K562 (cell line): ENCODE data around the gene USP14. TPM values are rescaled to one million over a fixed set of nuclear protein-coding genes. Genes with fewer than 3 reads are reported as not detected.
A peak's percentile ranks its signal among the peaks of the same experiment; 100 is the strongest.

Experiments used
- ATAC-seq: fragments of 200-7000 bp; cut with Tn5 transposase; 3 replicates; pipeline ENCODE4 v1.9.1; 2020; ENCODE audit warnings: moderate library complexity
- BruUV-seq: library from RNA; stranded (reverse); fragments of 400-500 nt; replicated peaks from 2 replicates; lab custom pipeline; 2021; lab: Mats Ljungman, UMichigan
- CTCF ChIA-PET: fragments of 300-600 bp; formaldehyde crosslinking; extraction: SDS; loops from one replicate; lab custom pipeline; 2021; ENCODE audit warnings: low intra/inter-chr PET ratio; lab: Yijun Ruan, JAX
- POLR2A ChIA-PET: fragments of 300-600, 350-650 bp; sonication (Branson Sonifier 250); formaldehyde crosslinking; extraction: SDS; loops from one replicate; lab custom pipeline; 2021; ENCODE audit warnings: antibody characterized with exemption, inconsistent platforms; lab: Yijun Ruan, JAX
- DNase-seq, 4 experiments: peaks; one replicate each; pipeline versions ENCODE4 v3.0.0 to v3.0.0-alpha.2; 2011 to 2018; ENCODE audit warnings: low spot score in 3 of 4, mixed read lengths in 3 of 4; ENCODE audit errors: extremely low read depth in 1 of 4
- FAIRE-seq: peaks from 2 replicates; lab custom pipeline; 2011; peaks lifted over from hg19 to GRCh38; lab: Jason Lieb, UNC
- H2AFZ ChIP-seq: 2 replicates; pipeline ENCODE4 v1.6.0; 2011; ENCODE audit warnings: low read depth, low read length, control low read depth, inconsistent platforms
- H3K27ac ChIP-seq: fragments of 200-600 bp; 3 replicates; pipeline ENCODE4 v1.8.0; 2011; ENCODE audit warnings: low read depth, mild to moderate bottlenecking, control low read depth, inconsistent platforms, low read length, moderate library complexity, mixed read lengths; ENCODE audit errors: extremely low read depth
- H3K27me3 ChIP-seq, 2 experiments: fragments of 300-600 bp in 1 of 2; 2 replicates in 1 of 2; 3 replicates in 1 of 2; pipeline versions ENCODE4 v1.6.0 to v1.8.0; 2011; ENCODE audit warnings: inconsistent platforms in 2 of 2, low read length in 2 of 2, mild to moderate bottlenecking in 1 of 2, mixed read lengths in 1 of 2, moderate library complexity in 1 of 2; ENCODE audit not compliant: control insufficient read depth in 2 of 2, insufficient read depth in 2 of 2
- H3K36me3 ChIP-seq: fragments of 300-600 bp; 3 replicates; pipeline ENCODE4 v1.8.0; 2011; ENCODE audit warnings: mild to moderate bottlenecking, low read length, inconsistent platforms; ENCODE audit not compliant: control insufficient read depth, insufficient read depth
- H3K4me1 ChIP-seq, 2 experiments: fragments of 200-600 bp in 1 of 2; replicated peaks in 1 of 2; 2 replicates in 1 of 2; 3 replicates in 1 of 2; pipeline versions ENCODE4 v1.5.1 to v1.8.0; 2011; ENCODE audit warnings: inconsistent platforms in 2 of 2, low read length in 2 of 2, mild to moderate bottlenecking in 1 of 2, mixed read lengths in 1 of 2, moderate library complexity in 1 of 2; ENCODE audit not compliant: control insufficient read depth in 2 of 2, insufficient read depth in 2 of 2
- H3K4me2 ChIP-seq: 2 replicates; pipeline ENCODE4 v1.6.1; 2011; ENCODE audit warnings: low read length, control low read depth, inconsistent platforms, mixed read lengths; ENCODE audit not compliant: insufficient read depth
- H3K4me3 ChIP-seq: fragments of 200-600 bp; sonication (generic), shearing (Covaris generic); 2 replicates; pipeline ENCODE4 v1.5.1; 2016; ENCODE audit warnings: control low read depth, inconsistent platforms
- H3K79me2 ChIP-seq: fragments of 200-600 bp; 3 replicates; pipeline ENCODE4 v1.8.0; 2011; ENCODE audit warnings: low read length, inconsistent platforms; ENCODE audit not compliant: control insufficient read depth, insufficient read depth
- H3K9ac ChIP-seq, 2 experiments: 2 replicates each; pipeline versions ENCODE4 v1.6.0 to v1.6.1; 2011; ENCODE audit warnings: low read depth in 2 of 2, low read length in 2 of 2, control low read depth in 1 of 2, inconsistent platforms in 1 of 2, mild to moderate bottlenecking in 1 of 2, mixed read lengths in 1 of 2; ENCODE audit not compliant: insufficient read depth in 1 of 2
- H3K9me1 ChIP-seq: one replicate; pipeline ENCODE4 v1.6.0; 2011; ENCODE audit warnings: inconsistent platforms, mild to moderate bottlenecking, low read length, moderate library complexity; ENCODE audit not compliant: control insufficient read depth, insufficient read depth
- H3K9me3 ChIP-seq: replicated peaks from 2 replicates; pipeline ENCODE4 v1.5.1; 2011; ENCODE audit warnings: low read depth, low read length, inconsistent platforms; ENCODE audit not compliant: control insufficient read depth, insufficient read depth
- H4K20me1 ChIP-seq: replicated peaks from 2 replicates; pipeline ENCODE4 v1.6.1; 2011; ENCODE audit warnings: low read length, inconsistent platforms, mixed read lengths; ENCODE audit not compliant: control insufficient read depth, insufficient read depth
- HMBOX1 ChIP-seq: sonication (generic); IDR thresholded peaks from 2 replicates; pipeline ENCODE4 v1.6.1; 2016
- MCM7 ChIP-seq, 2 experiments: fragments of 450-650 bp; IDR thresholded peaks; 2 replicates each; pipeline ENCODE4 v1.6.1; 2016 to 2018
- NFIC ChIP-seq: fragments of 450-650 bp; IDR thresholded peaks from 2 replicates; pipeline ENCODE4 v1.6.1; 2017; ENCODE audit warnings: mild to moderate bottlenecking, inconsistent platforms
- SFPQ ChIP-seq: fragments of 200-400 bp; formaldehyde crosslinking; IDR thresholded peaks from 2 replicates; pipeline ENCODE4 v1.6.1; 2017; ENCODE audit warnings: mild to moderate bottlenecking, low read depth, low read length, moderate library complexity
- TAL1 ChIP-seq: fragments of 450-650 bp; IDR thresholded peaks from 2 replicates; pipeline ENCODE4 v1.6.1; 2016; ENCODE audit warnings: mild to moderate bottlenecking
- ZBTB33 ChIP-seq: sonication (generic); formaldehyde crosslinking; IDR thresholded peaks from 2 replicates; pipeline ENCODE4 v1.8.1; 2023; ENCODE audit warnings: mild to moderate bottlenecking, missing genetic modification reagents
- ZBTB34 ChIP-seq: fragments of 250-450 bp; sonication (Bioruptor Pico); IDR thresholded peaks from 2 replicates; pipeline ENCODE4 v1.8.0; 2021; ENCODE audit warnings: mild to moderate bottlenecking, moderate library complexity
- ZC3H11A ChIP-seq: IDR thresholded peaks from 2 replicates; pipeline ENCODE4 v1.6.1; 2012; ENCODE audit warnings: low read depth, low read length, improper control_type of control experiment
- ZC3H8 ChIP-seq: fragments of 450-650 bp; IDR thresholded peaks from 2 replicates; pipeline ENCODE4 v1.6.1; 2017
- ZKSCAN8 ChIP-seq: fragments of 200-800 bp; sonication (Bioruptor generic); IDR thresholded peaks from 2 replicates; pipeline ENCODE4 v1.6.1; 2016; ENCODE audit warnings: missing genetic modification characterization, missing compliant biosample characterization
- ZNF133 ChIP-seq: fragments of 250-450 bp; sonication (Bioruptor Pico); IDR thresholded peaks from 2 replicates; pipeline ENCODE4 v1.4.0; 2020; ENCODE audit warnings: mild to moderate bottlenecking
- WGBS: fragments of 100-300 bp; shearing (Covaris generic); methylation state at CpG from one replicate; pipeline ENCODE4 v1.1.6; 2016; ENCODE audit warnings: low coverage, mixed read lengths; ENCODE audit not compliant: insufficient coverage; ENCODE audit errors: missing lambda C conversion rate; 5-methylcytosine and 5-hydroxymethylcytosine counted together
- in situ Hi-C: fragments of 300-500 bp; cut with MboI; formaldehyde crosslinking; loops from 4 replicates; pipeline ENCODE4 v1.15.0; 2018; ENCODE audit warnings: inconsistent platforms, mixed read lengths
- intact Hi-C: fragments of 100-400 bp; cut with micrococcal nuclease; formaldehyde crosslinking; loops from 2 replicates; pipeline ENCODE4 v1.14.2; 2022
- polyA plus RNA-seq, 8 experiments: library from polyadenylated mRNA; depleted of rRNA in 4 of 8; stranded (reverse) in 5 of 8; unstranded in 3 of 8; fragments of >200 nt; fragmentation: Nextera tagmentation in 2 of 8; fragmentation: Illumina TruSeq in 1 of 8; extraction: Ambion mirVana in 2 of 8; extraction: Trizol in 1 of 8; gene quantifications; 2 replicates each; pipeline versions ENCODE4 v1.2.1 to v1.2.3, GENCODE V29; 2011 to 2014; ENCODE audit warnings: inconsistent platforms in 1 of 8, missing spikeins in 1 of 8
- total RNA-seq, 7 experiments: library from RNA; depleted of rRNA in 6 of 7; stranded (reverse); fragments of >200 nt in 6 of 7; fragmentation: Illumina TruSeq in 2 of 7; extraction: Trizol in 2 of 7; gene quantifications; 2 replicates each; pipeline versions ENCODE4 v1.2.1 to v1.2.3, GENCODE V29; 2011 to 2021; ENCODE audit warnings: low replicate concordance in 1 of 7

Gene USP14
- total and polyA plus RNA-seq, 9 of the 15 experiments (the other 6 are each of a cell fraction or from before 2014, with no cell fraction given), result 18.7 to 129 (median 40.3) TPM

- in situ Hi-C loops, result no loop called here
- no peaks in the 10 kb centered on the region for H3K27me3 ChIP-seq
- WGBS, result 78% methylated on average over 7 of the region's 7 CpGs
- FAIRE-seq (no peak), DNase-seq (no peak), ATAC-seq (no peak)
- no peak overlapping the region for H3K4me3 ChIP-seq
- peaks cover 8% of the 10 kb centered on the region for H3K79me2 ChIP-seq
- H3K36me3 ChIP-seq, result no peaks in the 10 kb centered on the region
- no TSS peak for BruUV-seq
- no peaks in the 10 kb centered on the region for H3K9me3 ChIP-seq
- peaks cover 4% of the 10 kb centered on the region in 2 experiments; a peak in 4 of 5 replicates for H3K4me1 ChIP-seq
- H3K4me2 ChIP-seq, result no peak overlapping the region
- CTCF ChIA-PET, result no interaction called here
- peaks cover 4% of the 10 kb centered on the region; the same call in 1 of the 2 replicates for H4K20me1 ChIP-seq
- H3K27ac ChIP-seq, result no peak overlapping the region
- no peak overlapping the region for H2AFZ ChIP-seq
- intact Hi-C loops, result no loop called here
- POLR2A ChIA-PET, result no interaction called here
- no peak overlapping the region for H3K9ac ChIP-seq
- H3K9me1 ChIP-seq, result no peaks in the 10 kb centered on the region
- TF ChIP-seq ZBTB34 (no peak), ZNF133 (no peak), ZC3H11A (no peak), SFPQ (no peak), ZBTB33 (CRISPR knock-in tag) (0 out of 2 replicates have a peak, but pooled peaks have one; percentile 44), HMBOX1 (no peak), ZKSCAN8 (CRISPR knock-in tag) (no peak), TAL1 (no peak), NFIC (peak; percentile 69), MCM7 (IDR thresholded peaks at IDR 0.05) (no peak), ZC3H8 (no peak)
- TF ChIP-seq, all 486 proteins: peak for 2
Observed at GRCh38 chr18:154151-154550, 4.2 kb upstream of the USP14 start.
